GM18858 (cell line): ENCODE results near the gene METAP1D.

ENCODE experiments used
- ATAC-seq: cut with Tn5 transposase; IDR thresholded peaks from one replicate; pipeline ENCODE4 v1.9.1; 2021; ENCODE audit not compliant: unreplicated experiment

Gene METAP1D

DNA sequence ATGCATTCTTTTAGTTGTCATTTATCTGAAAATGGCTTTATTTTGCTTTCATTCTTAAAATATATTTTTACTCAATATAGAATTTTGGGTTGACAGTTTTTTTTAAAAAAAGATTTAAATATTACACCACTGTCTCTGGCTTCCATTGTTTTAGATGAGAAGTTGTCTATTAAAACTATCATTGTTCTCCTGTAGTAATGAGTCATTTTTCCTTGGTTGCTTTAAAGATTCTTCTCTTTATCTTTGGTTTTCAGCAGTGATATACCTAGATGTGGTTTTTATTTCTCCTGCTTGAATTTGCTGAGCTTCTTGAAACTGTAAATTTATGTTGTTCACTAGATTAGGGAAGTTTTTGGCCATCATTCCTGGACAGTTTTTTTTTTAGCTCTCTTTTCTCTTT is 129.7 kb downstream of the METAP1D start:
- no peak for ATAC-seq
